GM19438 (cell line): ENCODE results near the gene RNF130.

Experiments used
- ATAC-seq: cut with Tn5 transposase; IDR thresholded peaks from one replicate; pipeline ENCODE4 v1.9.1; 2021; ENCODE audit warnings: low read depth; ENCODE audit not compliant: unreplicated experiment

Gene RNF130

DNA sequence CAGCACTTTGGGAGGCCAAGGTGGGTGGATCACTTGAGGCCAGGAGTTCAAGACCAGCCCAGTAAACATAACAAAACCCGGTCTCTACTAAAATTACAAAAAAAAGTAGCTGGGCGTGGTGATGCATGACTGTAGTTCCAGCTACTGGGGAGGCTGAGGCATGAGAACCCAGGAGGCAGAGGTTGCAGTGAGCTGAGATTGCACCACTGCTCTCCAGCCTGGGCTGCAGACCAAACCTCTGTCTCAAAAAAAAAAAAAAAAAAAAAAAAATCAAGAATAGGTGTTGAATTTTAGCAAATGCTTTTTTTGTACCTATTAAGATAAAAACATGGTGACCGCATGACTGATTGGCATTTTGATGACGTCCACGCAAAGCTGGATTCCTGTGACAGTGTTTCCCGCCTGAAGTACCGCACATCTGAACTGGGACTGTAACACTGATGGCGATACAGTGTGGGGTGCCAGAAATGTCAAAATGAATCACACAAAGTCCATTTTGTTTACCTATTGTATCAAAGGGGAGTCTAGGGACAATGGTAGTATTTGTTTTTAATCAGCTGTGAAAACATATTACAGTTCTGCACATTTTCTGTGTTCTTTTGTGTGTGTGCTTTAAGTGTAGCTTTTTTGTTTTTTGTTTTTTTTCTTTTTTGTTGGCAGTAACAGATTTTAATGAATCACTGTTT, 140.6 kb downstream of the RNF130 start:
- ATAC-seq: no peak

DNA sequence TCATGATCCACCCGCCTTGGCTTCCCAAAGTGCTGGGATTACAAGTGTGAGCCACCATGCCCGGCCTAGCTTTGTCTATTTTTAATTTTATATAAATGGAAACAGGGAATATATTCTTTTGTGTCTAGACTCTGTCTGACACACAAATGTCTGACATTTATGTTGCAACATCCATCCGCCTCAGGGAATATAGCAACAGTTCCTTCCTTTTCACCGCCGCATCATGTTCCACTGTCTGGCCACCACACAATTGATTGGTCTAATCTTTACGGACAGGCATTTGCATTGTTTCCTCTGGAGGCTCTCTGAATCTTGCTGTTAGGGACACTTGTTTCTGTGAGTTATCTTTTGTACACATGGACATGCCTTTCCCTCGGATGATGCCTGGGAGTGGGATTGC, 143.7 kb downstream of the RNF130 start:
- no peak for ATAC-seq

DNA sequence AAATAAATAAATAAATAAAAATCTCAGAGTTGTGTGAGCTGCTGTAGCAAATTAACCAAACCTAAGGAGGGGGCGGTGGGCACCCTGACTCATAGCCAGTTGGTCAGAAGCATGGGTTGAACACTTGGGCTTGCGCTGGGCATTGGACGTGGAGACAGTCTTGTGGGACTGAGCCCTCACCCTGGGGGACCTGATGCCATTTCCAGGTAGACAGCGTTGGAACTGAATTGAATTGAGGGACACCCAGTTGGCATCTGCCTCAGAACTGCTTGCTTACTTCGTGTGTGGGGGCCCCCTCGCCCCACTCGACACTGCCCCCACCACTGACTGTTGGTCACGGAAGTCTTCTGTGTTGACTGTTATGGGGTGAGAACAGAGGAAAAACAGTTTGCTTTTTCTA, 144.9 kb downstream of the RNF130 start:
- ATAC-seq: no peak

DNA sequence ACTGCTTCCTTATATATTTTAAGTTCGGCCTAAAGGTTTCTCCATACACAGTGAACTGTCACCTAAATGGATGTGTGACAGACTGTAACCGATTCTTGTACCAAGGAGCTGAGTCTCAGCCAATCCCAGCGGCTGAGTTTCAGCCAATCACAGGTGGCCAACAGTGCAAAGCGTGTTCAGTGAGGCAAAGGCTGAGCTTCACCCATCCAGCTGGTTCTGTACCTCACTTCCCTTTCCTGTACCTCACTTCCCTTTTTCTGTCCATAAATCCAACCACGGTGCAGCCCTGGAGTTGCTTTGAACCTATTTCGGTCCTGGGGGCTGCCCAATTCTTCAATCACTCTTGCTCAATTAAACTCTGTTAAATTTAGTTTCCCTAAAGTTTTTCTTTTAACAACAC, 148.1 kb downstream of the RNF130 start:
- ATAC-seq: no peak

DNA sequence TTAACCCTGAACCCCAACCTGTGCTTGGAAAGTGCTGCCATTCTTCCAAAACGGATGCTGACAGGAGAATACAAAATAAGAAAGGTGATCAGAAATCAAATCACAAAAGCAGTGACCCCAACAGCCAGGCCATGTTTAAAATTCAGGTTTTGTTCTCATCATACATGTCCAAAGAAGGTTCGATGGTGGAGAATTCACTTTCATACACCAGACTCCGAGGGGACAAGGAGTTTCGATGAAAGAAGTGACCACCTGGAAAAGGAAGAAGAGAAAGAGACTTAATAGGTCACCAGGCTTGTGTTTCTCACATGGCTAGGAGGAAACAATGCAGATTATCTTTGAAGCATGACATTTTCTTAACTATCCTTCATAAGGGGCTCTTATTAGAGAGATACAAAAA, 151.4 kb downstream of the RNF130 start:
- ATAC-seq: no peak

- no peak for ATAC-seq
Measured at GRCh38 chr5:179919487-179920060, 152.0 kb downstream of the RNF130 start.

- ATAC-seq: no peak
Measured at GRCh38 chr5:179918742-179919486, 152.6 kb downstream of the RNF130 start.

- no peak for ATAC-seq
Measured at GRCh38 chr5:179916523-179916922, 155.0 kb downstream of the RNF130 start.

DNA sequence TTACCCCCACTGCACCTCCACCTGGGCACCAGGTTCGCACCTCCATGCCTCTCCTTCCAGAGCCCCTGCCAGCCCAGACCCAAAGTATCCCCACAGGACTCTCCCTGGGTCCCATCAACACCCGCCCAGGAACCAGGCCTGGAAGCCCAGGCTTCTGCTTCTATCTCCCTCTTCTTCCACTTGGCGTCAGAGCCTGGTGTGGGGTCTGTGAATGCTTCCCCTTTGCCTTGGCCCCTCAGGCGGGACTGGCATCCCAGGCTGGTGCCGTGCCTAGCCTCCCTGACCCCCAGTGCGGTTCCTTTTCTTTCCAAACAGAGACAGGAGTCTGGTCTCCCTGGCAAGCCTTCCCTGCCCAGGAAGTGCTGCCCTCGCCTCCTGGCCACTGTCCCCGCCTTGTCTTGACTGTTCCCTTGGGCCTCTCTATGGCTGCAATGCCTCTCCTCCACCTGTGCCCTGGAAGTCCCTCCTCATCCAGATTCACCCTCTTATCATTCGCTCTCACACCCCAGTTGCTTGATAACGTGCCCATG, 156.1 kb downstream of the RNF130 start:
- ATAC-seq: no peak

- no peak for ATAC-seq
Measured at GRCh38 chr5:179914032-179914755, 157.4 kb downstream of the RNF130 start.

GRCh38 chr5:179913461-179913860, 158.1 kb downstream of the RNF130 start:
- no peak for ATAC-seq

- ATAC-seq: no peak
Measured at GRCh38 chr5:179912951-179913350, 158.6 kb downstream of the RNF130 start.

- no peak for ATAC-seq
Measured at GRCh38 chr5:179912386-179912785, 159.2 kb downstream of the RNF130 start.

GRCh38 chr5:179909224-179909623, 162.3 kb downstream of the RNF130 start:
- no peak for ATAC-seq

DNA sequence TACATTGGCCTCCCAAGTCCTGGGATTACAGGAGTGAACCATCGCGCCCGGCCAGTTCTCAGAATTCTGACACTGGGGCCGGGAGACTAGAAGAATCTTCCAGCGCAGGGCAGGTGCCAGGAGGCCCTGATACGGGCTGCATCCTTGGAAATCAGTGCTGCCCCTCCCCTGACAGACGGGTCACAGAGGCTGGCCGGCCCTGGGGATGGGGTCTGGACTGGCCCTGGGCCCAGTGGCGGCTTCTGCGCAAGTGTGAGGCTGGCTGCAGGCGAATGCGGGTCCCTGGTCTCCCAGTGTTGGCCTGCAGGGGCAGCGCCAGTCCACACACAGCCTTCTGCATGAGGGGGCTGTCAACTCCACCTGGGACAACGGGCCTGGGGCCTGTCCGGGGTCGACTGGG, 163.0 kb downstream of the RNF130 start:
- no peak for ATAC-seq

DNA sequence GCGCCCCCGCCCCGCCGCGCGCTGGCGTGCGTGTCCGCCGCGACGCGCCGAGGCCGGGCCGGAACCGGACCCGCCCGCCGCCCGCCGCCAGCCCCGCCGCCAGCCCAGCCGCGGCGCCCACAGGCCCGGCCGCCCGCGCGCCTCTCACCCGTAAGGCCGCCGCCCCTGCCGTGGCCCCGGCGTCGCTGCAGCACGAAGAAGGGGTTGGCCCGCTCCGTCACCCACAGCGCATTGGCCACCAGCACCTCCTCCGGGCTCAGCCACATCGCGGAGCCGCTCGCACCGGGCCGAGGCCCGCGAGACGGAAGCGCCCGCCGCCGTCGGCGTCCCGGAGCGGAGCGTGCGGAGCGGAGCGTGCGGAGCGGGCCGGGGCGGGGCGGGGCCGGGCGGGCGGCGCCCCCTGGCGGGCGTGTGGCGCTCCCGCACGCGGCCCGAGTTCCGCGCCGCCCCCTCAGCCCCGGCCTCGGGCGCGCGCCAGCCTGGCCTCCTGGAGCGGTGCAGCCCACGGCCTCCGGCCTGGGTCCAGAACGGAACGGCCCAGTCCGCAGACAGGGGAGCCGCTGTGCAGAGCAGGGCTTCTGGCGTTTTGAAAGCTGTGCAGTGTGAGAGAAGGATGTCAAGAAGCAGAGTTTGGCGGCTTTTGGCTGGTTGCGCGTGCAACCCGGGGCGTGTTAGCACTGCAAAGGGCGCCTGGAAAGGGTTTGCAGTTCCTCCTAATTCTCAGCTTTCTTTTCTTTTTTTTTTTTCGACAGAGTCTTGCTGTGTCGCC, 163.8 kb downstream of the RNF130 start, which contains the start of gene TBC1D9B:
Gene TBC1D9B (minus strand): TSS at position 342 of the 769 bp plus-strand sequence. CDS start 76 bp downstream, at position 266.
- ATAC-seq: peak; percentile 88

GRCh38 chr5:179906795-179907555, 164.6 kb downstream of the RNF130 start:
- peak; percentile 19 for ATAC-seq

DNA sequence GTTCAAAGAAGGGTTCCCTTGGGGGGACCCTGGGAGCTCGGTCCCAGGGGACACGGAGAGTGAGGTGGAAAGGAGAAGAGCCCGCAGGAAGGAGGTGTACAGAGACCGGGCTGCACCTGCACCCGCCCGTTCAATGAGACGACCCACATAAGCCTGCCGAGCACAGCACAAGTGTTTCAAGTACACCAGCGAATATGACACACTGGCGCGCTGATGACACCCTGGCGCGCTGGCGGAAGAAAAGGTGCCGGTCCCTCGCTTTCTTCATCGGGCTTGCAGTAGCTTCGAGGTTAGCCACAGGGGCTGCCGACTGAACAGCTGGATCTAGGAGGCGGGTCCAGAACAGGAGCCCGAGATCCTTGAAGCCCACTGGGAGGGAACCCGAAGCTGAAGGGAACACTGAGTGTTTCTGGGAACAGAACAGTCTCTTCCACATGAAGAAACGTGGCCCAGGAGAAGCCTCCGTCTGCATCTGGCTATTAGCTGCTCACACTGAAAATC, 165.2 kb downstream of the RNF130 start:
- no peak for ATAC-seq

- ATAC-seq: no peak
Measured at GRCh38 chr5:179905161-179905560, 166.4 kb downstream of the RNF130 start.
